CD1c-positive myeloid dendritic cell (primary cell): ENCODE measurements around the gene HAL.
"Not testable (repeated sequence)": the region's sequence is repeated elsewhere in the genome, so short reads cannot be mapped to it uniquely, and the experiment has no call there.

Experiments
- DNase-seq: peaks from one replicate; pipeline ENCODE4 v3.0.0-alpha.2; 2016; ENCODE audit errors: extremely low spot score

HAL gene

DNA sequence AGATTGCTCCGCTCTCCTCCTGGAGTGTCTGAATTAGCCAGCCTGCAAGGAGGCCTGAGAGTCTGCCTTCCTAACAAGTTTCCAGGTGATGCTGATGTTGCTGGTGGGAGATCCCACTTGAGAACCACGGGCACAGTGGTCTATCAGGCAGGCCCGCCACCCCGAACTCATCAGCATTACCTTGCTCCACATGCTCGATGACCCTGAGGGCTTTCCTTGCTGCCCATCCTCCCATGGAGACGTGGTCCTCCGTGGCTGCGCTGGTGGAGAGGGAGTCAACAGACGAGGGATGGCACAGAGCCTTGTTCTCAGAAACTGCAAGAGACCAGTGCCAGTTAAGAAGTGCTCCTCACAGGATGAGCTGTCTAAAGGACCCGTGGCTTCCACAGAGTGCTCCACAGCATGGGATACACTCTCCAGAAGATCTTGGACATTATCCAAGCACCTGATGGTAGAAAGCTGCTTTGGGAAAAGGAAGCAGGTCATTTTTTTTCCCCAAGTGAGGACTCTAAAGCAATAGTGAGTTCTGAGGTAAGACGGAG, 18.3 kb downstream of the HAL start:
- DNase-seq: no peak

DNA sequence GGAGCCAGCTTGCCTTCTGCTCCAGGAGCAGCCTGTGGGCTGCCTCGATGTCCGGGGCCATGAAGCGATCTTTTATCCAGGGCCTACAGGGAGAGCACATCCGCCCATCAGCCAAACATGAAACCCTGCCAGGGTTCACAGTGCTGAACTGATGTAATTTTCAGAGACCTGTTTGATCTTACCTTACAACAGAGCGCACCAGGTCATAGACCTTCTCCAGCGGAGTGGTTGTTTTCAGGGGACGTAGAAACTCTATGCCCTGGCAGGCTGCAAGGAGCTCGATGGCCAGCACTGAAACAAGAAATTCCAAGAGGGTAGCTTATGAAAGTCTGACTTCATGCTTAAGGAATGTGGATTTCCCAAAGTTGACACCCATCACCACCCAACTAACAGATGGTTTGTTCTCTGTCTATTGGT, 19.7 kb downstream of the HAL start:
- no peak for DNase-seq

DNA sequence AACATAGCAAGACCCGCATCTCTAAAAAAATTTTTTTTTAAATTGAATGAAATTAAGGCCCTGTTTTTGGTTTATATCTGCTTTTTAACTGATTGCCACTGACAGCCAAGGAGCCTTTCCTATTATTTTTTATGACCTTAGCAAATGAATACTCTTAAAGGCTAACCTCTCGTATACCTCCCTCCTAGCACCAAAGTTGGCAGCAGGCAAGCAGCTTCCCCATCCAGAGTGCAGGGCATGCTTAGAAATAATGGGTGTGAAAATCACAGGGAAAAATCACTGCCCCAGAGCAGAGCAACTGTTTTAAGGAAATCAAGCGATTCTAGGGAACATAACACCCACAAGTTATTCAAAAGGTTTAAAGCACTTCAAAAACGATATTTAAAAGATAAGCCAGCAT, 20.7 kb downstream of the HAL start:
- no peak for DNase-seq

DNA sequence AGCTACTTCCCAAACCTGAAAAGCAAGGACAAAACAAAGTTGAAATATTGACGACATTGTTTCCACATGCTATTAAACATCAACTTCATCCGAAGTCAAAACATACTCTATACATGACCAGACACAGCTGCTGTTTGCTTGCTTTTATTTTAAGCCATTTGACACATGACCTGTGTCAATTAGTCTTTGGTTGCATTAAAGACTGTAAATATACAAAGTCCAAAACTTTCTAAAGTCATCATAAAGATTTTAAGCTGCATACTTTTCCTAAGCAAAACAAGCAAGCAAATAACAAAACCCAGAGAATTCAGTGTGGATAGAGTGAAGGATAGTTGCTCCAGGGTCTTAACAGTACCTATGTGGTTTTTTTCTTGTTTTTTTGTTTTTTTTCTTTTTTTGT, 21.8 kb downstream of the HAL start:
- no peak for DNase-seq

DNA sequence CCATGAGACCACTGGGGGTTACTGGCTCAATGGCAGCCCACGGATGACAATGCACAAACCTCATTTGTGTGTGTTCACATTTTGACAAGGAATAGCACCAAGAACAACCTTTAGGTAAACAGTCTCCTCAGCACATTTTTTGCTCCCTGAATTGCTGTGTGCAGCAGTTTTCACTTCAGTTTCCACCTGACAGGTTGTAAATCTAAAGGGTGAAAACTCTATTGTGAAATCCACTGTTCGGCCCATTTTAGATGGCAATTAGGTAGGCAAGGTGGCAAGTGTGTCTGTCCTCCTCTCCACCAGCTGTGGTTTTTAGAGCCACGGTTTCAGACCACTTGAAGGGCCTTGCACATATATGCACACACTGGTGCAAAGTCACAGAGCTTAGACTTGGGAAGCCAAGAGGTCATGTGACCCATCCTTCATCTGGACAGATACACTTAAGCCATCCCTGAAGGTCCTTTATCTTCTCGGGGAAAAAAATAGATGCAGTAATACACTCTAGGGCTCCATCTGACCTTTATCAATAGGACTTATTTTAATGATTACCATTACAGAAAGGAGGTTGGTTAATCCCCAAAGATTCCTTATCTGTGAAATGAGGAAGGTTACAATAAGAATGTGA, 23.2 kb downstream of the HAL start:
- no peak for DNase-seq

DNA sequence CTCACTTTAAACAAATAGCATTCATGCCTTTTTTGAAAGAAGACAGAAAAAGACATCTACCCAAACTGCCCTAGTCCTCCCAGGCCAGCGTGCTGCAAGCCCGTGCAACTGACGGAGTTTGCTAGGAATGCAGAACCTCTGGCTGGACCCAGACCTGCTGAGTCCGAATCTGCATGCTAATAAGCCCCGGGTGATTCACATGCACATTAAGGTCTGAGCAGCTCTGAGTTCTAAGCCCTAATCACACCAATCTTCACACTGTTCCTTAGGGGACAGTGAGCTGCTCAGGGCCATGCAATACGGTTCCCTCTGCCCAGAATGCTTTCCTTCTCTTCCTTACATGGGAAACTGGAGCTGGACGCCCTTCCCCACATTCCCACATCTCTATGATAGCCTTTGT, 25.2 kb downstream of the HAL start:
- DNase-seq: no peak

DNA sequence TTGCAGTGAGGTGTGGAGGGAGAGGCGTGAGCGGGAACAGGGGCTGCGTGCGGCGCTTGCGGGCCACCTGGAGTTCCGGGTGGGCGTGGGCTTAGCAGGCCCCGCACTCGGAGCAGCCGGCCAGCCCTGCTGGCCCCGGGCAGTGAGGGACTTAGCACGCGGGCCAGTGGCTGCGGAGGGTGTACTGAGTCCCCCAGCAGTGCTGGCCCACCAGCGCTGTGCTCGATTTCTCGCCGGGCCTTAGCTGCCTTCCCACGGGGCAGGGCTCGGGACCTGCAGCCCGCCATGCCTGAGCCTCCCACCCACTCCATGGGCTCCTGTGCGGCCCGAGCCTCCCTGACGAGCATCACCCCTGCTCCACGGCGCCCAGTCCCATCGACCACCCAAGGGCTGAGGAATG, 27.0 kb downstream of the HAL start:
- DNase-seq: not testable (repeated sequence)

DNA sequence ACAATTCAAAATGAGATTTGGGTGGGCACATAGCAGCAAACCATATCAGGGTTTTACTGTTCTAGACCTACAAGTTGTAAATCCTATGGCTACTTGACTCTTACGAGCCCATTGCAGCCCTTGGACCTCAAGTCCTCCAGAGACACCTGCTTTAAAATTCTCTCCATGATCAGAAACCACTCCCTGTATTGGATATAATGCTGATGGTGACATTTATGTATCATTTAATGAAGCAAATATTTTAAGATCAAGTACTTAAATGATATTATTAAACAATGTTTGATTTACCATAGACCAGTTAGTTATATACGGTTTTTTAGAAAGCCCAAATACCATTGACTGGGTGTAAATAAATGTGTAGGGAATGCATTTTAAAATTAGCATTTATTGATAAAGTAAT, 28.8 kb downstream of the HAL start:
- no peak for DNase-seq

DNA sequence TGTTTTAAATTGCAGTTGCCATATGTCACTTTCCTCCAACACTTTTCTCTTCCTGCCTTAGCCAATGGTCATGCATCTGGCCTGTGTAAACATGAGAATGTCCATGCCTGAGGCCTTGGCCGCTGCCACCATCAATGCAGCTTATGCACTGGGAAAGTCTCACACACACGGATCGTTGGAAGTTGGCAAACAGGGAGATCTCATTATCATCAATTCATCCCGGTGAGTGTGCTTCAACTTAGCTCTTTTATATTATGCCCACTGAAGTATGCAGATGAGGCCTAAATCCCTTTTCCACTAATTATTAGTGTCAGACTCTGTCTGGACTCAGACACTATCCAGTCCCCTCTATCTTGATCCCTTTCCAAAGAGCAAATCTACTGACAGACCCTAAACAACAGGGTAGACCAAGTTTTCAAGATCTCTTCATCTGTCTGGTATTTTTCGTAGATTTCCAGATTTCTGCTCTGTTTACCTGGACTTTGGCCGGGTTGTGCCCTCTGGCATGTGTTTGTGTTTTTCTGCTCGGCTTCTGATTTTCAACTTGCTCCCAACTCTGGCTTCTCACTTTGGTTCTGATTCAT, 29.8 kb downstream of the HAL start:
- no peak for DNase-seq

DNA sequence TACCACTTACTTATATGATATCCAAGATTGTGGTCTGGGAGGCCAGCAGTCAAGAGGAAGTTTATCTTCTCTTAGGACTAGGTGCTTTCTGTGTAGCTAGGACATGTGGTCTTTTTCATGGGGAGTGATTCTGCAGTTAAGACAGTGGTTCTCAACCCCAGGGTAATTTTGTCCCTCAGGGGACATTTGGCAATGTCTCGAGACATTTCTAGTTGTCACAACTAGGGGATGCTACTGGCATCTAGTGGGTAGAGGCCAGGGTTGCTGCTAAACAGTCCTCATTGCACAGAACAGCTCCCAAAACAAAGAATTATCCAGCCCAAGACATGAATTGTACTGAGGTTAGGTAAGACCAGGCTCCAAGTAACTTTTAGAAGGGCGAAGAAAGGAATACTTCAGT, 33.0 kb downstream of the HAL start:
- DNase-seq: no peak

DNA sequence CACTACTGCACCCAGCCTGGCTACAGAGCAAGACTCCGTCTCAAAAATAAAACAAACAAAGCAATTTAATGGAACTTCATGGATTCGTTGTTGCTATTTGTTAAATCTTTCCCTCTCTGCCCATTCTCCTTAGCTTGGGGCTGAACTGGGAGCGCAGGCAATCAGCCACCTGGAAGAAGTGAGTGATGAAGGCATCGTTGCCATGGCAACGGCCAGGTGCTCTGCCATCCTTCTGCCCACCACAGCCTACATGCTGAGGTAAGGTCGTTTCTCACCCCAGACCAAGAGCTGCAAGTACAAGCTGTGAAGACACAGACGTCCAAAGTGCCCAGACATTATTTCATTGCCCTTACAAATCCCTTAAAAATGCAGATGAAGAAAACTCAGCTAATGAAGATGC, 33.9 kb downstream of the HAL start:
- no peak for DNase-seq

DNA sequence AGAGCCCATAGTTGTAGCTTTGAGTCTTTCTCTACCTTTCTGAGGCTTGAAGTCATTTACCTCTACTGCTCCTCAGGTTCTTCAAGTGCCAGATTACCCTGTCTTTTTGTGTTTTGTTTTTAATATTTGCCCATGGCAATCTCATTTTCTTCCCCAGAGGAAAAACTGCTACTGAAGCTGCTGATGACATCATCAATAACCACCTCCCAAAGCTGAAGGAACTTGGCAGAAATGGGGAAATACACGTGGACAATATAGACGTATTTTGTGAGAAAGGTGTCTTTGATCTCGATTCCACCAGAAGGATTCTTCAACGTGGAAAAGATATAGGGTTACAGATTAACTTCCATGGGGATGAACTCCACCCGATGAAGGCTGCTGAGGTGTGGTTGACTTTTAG, 35.9 kb downstream of the HAL start:
- no peak for DNase-seq

DNA sequence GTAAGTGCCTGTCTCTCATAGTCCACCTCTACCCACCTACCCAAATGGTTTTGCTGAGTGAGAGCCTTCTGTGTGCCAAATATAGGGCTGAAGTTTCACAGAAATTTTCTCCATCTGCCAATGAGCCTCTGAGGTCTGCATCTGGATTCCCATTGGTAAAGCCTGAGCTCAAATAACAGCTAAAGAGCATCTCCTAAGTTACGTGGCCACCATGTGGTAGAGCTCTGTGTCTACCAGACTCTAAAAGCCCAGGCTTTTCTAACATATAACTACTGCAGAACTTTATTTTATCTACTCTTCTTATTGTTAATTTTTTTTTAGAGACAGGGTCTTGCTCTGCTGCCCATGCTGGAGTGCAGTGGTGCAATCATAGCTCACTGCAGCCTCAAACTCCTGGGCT, 37.0 kb downstream of the HAL start:
- no peak for DNase-seq

DNA sequence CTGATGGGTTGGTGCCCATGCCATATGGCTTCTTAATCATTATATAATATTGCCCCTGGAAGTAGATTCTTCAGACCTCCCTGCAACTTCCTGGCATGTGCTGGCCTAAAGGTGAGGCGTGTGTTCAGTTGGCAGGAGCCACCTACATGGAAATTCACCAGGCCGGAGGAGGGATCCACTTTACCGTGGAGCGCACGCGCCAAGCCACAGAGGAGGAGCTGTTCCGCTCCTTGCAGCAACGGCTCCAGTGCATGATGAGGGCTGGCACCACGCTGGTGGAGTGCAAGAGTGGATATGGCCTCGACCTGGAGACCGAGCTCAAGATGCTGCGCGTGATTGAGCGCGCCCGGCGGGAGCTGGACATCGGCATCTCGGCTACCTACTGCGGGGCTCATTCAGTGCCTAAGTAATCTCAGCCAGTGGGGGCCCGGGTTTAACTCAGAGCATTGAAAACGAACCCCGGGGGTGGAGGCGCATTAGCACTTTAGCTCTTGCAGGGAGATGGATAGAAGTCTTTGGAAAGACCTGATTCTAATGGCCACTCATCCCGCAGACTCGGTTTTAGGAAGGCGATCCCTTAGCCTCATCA, 39.5 kb downstream of the HAL start:
- DNase-seq: no peak

DNA sequence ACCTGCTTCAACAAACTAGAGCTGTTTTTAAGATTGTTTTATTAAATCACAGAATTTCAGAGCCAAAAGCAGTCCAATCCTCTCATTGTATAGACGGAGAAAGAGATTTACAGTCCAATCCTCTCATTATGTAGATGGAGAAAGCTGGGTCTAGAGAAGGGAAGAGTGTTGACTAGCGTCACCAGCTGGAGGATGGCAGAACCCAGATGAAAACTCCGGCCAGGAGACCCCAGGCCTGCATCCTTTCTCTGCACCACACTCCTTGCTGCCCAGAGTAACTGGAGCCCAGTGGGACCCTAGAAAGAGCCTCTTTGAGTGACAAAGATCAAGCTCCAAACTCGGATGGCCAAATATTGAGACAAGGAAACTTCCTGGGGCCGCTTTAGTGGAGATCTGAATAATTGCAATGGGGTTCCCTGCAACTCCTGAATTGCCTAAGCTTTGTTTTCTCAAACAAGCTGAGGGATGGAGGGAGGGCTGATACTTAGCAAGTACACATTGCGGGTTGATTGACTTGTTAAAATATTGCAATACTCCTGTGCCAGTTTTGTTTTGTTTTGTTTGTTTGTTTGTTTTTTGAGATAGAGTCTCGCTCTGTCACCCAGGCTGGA, 40.5 kb downstream of the HAL start:
- DNase-seq: no peak

DNA sequence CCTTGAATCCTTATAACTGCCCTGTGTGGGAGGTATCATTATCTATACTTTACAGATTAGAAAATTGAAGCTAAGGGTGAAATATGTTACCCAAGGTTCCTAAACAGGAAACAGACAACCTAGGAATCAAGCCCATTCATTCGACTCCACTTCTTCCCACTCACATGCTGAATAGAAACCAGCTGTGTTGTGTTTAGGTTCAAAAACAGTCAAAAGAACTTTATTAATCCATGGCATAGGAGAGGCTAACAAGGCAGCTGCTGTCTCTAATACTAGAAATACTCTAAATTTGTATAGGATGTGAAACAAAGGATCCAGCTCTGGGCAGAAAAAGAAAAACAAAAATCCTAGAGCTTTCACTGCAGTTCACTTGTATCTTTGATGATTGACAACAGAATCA, 43.1 kb downstream of the HAL start:
- DNase-seq: no peak

DNA sequence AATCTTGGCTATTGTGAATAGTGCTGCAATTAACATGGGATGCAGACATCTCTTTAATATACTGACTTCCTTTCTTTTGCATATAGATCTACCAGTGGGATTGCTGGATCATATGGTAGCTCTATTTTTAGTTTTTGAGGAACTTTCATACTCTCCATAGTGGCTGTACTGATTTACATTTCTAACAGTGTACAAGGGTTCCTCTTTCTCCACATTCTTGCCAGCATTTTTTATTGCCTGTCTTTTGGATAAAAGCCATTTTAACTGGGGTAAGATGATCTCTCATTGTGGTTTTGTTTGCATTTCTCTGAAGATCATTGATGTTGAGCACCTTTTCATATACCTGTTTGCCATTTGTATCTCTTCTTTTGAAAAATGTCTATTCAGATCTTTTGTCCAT, 44.6 kb downstream of the HAL start:
- peak; percentile 51 for DNase-seq

DNA sequence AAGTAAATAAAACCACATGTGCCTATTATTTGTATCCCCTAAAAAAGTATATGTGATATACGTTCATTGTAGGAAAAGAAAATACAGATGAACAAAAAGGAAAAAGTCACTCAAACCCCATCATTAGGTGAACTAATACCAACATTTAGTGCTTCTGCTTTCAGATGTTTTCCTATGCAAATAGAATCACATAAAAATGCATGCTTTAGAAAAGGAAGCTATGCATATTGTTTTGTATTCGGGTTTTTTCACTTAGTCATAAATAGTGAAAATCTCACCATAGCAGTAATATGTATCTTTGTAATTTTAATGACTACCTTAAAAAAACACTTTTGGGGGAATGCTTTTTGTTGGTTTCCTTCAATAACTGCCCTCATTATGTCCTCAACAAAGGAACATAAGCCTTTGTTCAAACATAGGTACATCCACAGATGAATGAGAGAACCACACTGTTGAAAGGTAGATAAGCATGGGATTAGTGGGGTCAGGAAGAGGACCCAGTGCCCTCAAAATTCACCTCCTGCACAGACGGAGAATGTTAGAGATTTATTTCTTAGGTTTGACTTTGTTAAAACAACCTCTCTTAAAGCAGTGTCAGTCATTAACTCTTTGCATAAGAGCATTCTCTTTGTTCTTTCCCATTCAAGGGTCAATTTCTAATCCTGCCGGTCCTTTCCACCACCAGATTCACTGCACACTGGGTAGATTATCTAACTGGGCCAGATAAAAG, 46.5 kb downstream of the HAL start:
- DNase-seq: no peak

DNA sequence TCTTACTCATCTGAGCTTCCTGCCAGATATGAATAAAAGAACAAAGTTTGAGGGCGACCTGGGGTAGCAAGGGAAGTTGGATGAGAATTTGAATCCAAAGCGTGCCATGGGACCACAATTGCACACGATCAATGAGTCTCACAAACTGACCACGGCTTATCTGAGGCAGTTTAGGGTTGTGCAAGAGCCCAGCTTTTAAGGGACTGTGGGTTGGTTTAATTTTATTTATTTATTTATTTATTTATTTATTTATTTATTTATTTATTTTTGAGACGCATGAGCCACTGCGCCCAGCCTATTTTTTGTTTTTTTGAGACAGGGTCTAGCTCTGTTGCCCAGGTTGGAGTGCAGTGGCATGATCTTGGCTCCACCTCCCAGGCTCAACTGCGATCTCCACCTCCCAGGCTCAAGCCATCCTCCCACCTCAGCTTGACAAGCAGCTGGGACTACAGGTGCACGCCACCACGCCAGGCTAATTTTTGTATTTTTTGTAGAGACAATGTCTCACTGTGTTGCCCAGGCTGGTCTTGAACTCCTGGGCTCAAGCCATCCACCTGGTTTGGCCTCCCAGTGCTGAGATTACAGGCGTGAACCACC, 51.9 kb downstream of the HAL start:
- DNase-seq: no peak

DNA sequence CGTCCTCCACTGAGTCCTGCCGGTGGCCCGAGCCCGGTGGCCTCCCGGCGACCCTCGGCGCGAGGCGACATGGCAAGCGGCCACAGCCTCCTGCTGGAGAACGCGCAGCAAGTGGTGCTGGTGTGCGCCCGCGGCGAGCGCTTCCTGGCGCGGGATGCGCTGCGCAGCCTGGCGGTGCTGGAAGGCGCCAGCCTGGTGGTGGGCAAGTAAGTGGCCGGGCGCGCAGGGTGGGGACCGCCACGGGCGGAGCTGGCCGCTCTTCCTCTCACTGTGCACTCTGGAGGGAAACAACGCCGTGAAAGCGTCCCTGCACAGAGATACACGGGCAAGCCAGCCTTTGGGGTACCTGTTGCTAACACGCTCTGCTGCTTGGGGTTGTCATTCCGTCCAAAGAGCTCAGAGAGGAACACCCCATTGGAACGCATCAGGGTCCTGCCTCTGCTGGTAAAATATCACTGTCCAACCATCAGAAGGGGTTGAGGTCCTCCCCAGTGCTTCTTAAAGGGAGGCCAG, 52.8 kb downstream of the HAL start, which contains the start of gene AMDHD1:
TSS of gene AMDHD1 (plus strand) at position 2 of the 513 bp plus-strand sequence. CDS start at position 70, 68 bp downstream.
- peak; percentile 66 for DNase-seq

DNA sequence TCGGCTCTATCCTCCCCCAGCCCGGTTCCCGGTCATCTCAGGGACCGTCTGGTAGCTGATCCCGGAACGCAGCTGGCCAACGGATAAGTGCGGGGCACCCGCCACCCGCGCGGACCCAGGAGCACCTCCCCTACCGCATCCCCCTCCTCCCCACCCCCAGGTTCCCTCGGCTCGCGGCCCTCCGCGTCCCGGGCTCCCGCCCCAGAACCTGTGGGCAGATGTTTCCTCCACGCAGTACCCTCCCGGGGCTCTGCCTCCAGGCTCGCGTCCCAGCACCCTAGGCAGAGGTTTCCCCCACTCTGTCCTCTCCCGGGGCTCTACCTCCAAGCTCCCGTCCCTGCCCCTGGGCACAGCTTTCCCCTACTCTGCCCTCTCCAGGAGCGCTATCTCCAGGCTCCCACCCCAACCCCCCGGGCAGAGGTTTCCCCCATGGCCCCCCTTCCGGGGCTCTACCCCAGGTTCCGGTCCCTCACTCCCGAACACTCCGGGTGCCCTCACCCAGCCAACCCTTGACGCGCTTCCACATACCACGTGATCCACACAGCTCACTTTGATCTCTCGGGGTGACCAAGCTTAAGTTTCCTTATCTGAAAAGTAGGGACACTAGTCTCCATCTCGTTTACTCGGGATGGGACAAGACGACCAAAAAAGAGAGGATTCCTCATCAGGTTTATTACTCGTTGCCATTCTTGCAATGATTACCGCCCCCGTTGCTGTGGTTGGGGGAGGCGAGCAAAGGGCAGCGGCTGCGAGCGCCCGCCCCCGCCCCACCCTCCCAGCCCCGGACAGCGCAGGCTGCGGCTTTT, 53.4 kb downstream of the HAL start, which contains the start of gene CCDC38:
TSS of gene CCDC38 (minus strand) at position 91 of the 806 bp plus-strand sequence. CDS start 6,105 bp downstream, outside the sequence.
- DNase-seq: peak; percentile 88
